ENCODE results near the gene CXCR6.

DNA sequence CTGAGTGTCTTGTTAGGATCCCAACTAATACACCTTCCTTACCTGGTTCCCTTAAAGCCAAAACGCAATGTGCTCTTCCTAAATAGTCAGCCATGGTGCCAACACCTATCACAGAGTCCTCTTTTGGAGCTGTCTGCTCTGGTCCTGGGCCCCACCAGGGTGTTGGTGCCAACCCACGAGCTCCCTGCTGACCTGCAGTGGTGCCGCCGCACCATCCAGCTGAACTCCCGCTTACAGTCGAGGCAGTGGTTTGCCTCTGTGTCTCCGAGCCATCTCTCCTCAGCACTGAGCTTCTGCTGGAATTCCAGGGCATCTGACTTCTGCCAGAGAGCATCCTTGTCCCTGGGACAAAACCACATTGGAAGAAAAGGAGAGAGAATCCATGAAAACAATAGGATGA is 15.9 kb downstream of the CXCR6 start:
- TF ChIP-seq LEF1 (IDR thresholded peaks at IDR 0.05; ENCODE audit: borderline replicate concordance), result no peak
- TF ChIP-seq ARNT (IDR thresholded peaks at IDR 0.05), result no peak

Measured in HEK293T (cell line).